GM18907 (cell line): Measurements from ENCODE around the gene KRT78.

Experiments
- ATAC-seq: cut with Tn5 transposase; IDR thresholded peaks from one replicate; pipeline ENCODE4 v1.9.1; 2021; ENCODE audit warnings: mild to moderate bottlenecking, moderate library complexity; ENCODE audit not compliant: unreplicated experiment

The KRT78 gene

GRCh38 chr12:52813203-52813819 lies 35.5 kb downstream of the KRT78 start:
- no peak for ATAC-seq

- no peak for ATAC-seq
Measured at GRCh38 chr12:52812749-52813148, 36.0 kb downstream of the KRT78 start.

- ATAC-seq = no peak
Measured at GRCh38 chr12:52812073-52812400, 36.8 kb downstream of the KRT78 start.

- ATAC-seq = no peak
Measured at GRCh38 chr12:52811191-52812072, 37.4 kb downstream of the KRT78 start.

- no peak for ATAC-seq
Measured at GRCh38 chr12:52810554-52810953, 38.2 kb downstream of the KRT78 start.

GRCh38 chr12:52809166-52809565 lies 39.6 kb downstream of the KRT78 start:
- no peak for ATAC-seq

GRCh38 chr12:52808573-52809160 lies 40.1 kb downstream of the KRT78 start:
- ATAC-seq = no peak

GRCh38 chr12:52807544-52808470 lies 41.0 kb downstream of the KRT78 start:
- ATAC-seq = no peak

- no peak for ATAC-seq
Measured at GRCh38 chr12:52806821-52807543, 41.8 kb downstream of the KRT78 start.

GRCh38 chr12:52806169-52806811 lies 42.5 kb downstream of the KRT78 start:
- ATAC-seq = no peak

- ATAC-seq = no peak
Measured at GRCh38 chr12:52805739-52806138, 43.1 kb downstream of the KRT78 start.

- no peak for ATAC-seq
Measured at GRCh38 chr12:52805000-52805399, 43.8 kb downstream of the KRT78 start.

- ATAC-seq = no peak
Measured at GRCh38 chr12:52802442-52802841, 46.4 kb downstream of the KRT78 start.

GRCh38 chr12:52801773-52802172 lies 47.0 kb downstream of the KRT78 start:
- ATAC-seq = no peak

GRCh38 chr12:52800259-52800917 lies 48.4 kb downstream of the KRT78 start:
- no peak for ATAC-seq

- no peak for ATAC-seq
Measured at GRCh38 chr12:52799505-52800211, 49.1 kb downstream of the KRT78 start.

- no peak for ATAC-seq
Measured at GRCh38 chr12:52798671-52799504, 49.9 kb downstream of the KRT78 start.
